HG03439 (cell line): ENCODE results near the gene PGAM2.
"Not testable (repeated sequence)": the region's sequence is repeated elsewhere in the genome, so short reads cannot be mapped to it uniquely, and the experiment has no call there.

Experiments used
- ATAC-seq: cut with Tn5 transposase; IDR thresholded peaks from one replicate; pipeline ENCODE4 v1.9.1; 2021; ENCODE audit warnings: mild to moderate bottlenecking, moderate library complexity; ENCODE audit not compliant: unreplicated experiment

Gene PGAM2

GRCh38 chr7:44033971-44034844 is 31.2 kb downstream of the PGAM2 start:
- ATAC-seq = not testable (repeated sequence)

- not testable (repeated sequence) for ATAC-seq
Measured at GRCh38 chr7:44032031-44032430, 33.3 kb downstream of the PGAM2 start.

- not testable (repeated sequence) for ATAC-seq
Measured at GRCh38 chr7:44031319-44031718, 34.0 kb downstream of the PGAM2 start.

- ATAC-seq = not testable (repeated sequence)
Measured at GRCh38 chr7:44030029-44030428, 35.3 kb downstream of the PGAM2 start.

GRCh38 chr7:44029433-44029832 is 35.9 kb downstream of the PGAM2 start:
- not testable (repeated sequence) for ATAC-seq

- ATAC-seq = not testable (repeated sequence)
Measured at GRCh38 chr7:44022796-44023467, 42.4 kb downstream of the PGAM2 start.

GRCh38 chr7:44022069-44022468 is 43.3 kb downstream of the PGAM2 start:
- not testable (repeated sequence) for ATAC-seq

- not testable (repeated sequence) for ATAC-seq
Measured at GRCh38 chr7:44019825-44020224, 45.5 kb downstream of the PGAM2 start.

GRCh38 chr7:44018857-44019807 is 46.2 kb downstream of the PGAM2 start:
- ATAC-seq = peak; percentile 92

GRCh38 chr7:44015090-44015489 is 50.3 kb downstream of the PGAM2 start:
- not testable (repeated sequence) for ATAC-seq
